GM15510 (cell line): ENCODE results near the gene MARCO.

Experiments used
- POLR2A ChIP-seq: IDR thresholded peaks from 3 replicates; pipeline ENCODE4 v1.6.1; 2011; ENCODE audit warnings: borderline replicate concordance; ENCODE audit not compliant: insufficient read length; ENCODE audit errors: extremely low read depth

Gene MARCO

DNA sequence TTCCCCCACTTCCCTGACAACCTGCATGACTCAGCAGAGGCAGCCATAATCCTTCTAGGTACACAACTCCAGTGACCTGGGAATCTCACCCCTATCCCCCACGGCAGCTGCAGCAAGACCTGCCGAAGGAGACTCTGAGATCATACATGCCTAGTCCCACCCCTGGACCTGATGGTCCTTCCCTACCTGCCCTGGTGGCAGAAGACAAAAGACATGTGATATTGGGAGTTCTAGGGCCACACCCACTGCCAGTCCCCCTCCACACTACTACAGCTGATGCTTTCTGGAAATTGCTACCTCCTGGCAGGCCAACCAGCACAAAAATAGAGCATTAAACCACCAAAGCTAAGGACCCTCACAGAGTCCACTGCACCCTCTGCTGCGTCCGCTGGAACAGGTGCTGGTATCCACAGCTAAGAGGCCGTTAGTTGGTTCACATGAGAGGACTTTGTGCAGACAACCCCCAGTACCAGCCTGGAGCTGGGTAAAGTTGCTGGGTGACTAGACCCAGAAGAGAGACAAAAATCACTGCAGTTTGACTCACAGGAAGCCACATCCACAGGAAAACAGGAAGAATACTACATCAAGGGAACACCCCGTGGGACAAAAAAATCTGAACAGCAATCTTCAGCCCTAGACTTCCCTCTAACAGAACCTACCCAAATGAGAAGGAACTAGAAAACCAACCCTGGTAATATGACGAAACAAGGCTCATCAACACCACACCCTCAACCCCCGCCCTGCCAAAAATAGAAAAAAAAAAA, 12.5 kb downstream of the MARCO start:
- no peak for TF ChIP-seq POLR2A

DNA sequence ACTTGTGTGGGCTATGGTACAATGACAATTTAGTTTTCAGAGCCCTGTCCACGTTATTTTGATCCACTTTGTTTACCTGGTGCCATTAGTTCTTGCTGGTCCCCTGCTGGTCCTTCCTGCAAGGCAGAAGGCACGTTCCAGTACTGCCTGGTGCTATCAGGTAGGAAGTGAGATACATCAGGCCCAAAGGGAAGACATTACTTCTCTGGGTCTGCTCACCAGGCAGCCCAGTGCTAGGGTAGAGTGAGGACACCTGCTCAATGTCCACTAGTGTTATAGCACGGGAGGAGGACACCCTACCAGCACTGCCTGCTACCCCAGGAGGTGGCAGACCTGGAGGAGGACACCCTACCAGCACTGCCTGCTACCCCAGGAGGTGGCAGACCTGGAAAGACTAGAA, 23.7 kb downstream of the MARCO start:
- TF ChIP-seq POLR2A: no peak

DNA sequence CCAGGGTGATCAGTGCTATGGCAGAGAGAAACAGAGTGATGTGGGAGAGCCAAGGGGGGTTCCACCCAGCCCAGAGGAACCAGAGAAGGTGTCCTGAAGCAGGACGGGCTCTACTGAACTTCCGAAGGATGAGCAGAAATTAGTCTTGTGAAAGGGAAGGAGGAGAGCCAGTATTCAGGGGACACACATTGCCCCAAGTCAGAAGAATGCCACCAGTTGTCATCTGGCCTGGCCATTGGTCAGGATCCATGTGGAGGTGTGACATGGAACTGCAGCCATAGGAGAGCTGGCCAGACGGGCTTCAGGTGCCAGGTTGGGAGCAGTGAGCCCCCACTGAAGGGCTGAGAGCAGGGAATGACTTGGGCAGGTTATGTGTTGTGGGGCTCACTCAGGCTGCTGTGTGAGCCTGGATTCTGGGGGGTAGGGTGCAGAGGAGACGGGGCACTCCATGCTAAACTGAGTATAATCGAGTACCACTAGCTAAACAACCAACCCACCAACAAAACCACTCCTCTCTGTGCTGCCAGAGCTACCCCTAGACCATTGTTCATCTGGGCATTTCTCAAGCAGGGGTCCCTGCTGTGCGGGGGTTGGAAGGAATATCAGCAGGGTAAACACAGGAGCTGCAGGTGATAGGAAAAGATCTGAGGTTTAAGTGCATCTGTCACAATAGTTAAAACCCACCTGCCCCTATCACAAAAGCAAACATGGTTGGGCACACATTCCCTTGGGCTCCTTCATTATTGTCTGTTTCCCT, 25.3 kb downstream of the MARCO start:
- TF ChIP-seq POLR2A: no peak

GRCh38 chr2:118968042-118968441, 26.0 kb downstream of the MARCO start:
- no peak for TF ChIP-seq POLR2A

GRCh38 chr2:118968961-118969733, 27.2 kb downstream of the MARCO start:
- TF ChIP-seq POLR2A: no peak

DNA sequence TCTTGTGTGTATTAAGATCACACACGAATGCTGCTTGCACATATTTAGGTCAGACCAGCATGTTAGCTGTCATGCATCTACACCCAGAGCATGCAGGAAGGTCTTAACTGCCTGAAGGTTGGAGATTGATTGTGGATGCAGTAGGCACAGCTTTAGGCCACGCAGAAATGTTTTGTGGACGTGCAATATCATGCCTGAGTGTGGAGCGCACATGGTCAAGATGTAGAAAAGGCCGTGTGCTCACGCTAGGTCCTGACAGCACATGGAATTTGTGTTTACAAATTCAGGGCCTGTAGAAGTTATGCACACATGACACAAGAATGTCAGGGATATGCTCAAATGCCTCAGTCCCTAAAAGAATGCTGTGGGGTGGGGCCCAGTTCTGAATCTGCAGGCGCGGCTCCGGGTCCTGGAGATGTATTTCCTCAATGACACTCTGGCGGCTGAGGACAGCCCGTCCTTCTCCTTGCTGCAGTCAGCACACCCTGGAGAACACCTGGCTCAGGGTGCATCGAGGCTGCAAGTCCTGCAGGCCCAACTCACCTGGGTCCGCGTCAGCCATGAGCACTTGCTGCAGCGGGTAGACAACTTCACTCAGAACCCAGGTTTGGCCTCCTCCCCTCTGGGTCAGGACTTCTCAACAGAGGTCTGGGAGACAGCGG, 27.9 kb downstream of the MARCO start:
- TF ChIP-seq POLR2A: no peak

GRCh38 chr2:118970396-118971135, 28.6 kb downstream of the MARCO start:
- no peak for TF ChIP-seq POLR2A

DNA sequence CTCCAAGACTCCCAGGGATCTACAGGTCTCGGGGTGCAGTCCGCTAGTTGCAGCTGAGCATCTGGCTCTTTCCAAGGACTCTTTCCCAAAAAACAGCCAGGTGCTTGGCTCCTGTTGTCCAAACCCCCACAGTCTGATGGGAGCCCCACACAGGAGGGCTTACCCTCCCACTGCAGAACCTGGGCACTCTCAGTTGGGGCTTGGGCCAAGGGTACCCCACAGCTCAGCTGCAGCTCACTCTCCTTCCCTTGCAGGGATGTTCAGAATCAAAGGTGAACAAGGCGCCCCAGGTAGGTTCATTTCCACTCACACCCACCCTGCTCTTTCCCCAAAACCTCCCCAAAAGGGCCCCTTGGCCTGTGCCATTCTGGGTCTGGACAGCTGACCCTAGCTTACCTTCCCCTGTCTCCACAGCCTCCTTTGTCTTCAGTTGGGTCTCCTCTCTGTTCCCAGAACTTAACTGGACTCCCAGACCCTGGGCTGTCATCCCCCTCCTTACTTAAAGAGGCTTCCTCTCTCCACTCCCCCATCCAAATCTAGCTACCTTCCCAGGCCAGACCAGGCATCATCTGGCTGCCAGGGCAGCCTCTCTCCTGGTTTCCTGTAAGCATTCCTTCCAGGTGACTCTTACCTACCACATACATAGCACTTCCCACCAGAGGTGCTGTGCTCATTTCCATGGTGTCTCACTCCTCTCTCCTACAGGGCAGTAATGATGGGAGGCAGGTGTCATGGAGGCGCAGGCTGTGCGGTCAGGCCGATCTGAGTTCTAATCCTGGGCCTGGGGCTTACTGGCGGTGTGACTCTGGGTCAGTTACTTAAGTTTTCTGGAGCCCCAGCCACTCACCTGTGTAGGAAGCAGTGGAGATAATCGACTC, 29.5 kb downstream of the MARCO start:
- TF ChIP-seq POLR2A: no peak

GRCh38 chr2:118973542-118973951, 31.6 kb downstream of the MARCO start:
- TF ChIP-seq POLR2A: no peak

DNA sequence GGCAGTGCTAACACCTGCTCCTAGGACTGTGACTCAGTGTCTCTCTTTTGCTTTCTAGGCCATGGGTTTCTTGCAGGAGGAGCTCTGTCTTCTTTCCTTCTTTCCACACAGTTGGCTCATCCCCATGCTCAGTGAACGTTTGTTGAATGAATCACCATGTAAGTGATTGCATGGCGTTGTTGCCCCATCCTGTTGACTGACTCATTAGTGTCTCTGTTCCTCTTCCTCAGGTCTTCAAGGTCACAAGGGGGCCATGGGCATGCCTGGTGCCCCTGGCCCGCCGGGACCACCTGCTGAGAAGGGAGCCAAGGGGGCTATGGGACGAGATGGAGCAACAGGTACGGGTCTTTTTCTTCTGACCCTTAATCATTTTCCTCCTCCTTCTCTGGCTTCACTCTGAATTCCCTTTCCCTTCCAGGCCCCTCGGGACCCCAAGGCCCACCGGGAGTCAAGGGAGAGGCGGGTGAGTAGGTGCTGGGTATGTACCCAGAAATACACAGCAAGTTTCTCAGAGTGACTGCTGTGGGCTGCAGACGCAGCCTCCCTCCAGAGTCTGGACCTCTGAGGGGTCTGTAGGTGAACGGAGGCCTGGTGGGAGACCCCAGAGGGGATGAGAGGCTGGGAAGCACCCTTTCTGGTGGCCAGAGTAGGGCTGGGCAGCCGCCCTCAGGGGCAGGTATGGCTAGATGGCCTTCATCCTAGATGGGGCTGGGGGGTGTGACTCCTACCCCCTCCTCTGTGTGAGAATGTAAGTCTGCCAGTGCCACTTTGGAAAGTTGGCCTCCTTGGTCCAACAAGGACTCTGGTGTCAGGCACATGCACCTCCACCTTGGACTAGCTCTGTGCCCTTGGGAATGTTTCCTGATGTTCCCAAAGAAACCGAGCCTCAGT, 32.4 kb downstream of the MARCO start:
- TF ChIP-seq POLR2A: no peak

DNA sequence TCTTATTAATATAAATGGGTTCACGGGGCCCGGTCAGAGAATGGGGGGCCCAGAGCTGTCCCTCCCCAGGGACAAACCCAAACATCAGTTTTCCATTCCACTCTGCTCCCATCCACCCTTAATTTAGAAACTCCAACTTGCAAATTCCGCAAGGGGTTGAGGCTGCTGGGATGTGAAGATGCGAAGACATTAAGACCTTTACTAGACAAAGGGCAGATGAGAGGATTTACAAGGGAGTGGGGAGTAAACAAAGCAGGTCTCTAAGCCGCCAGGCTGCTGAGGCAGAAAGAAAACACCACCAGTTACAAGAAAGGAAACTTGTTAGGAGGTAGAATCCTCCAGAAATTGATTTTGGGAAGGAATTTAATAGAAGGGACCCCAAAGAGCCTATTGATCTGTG, 33.1 kb downstream of the MARCO start:
- TF ChIP-seq POLR2A: no peak

GRCh38 chr2:118978064-118978463, 36.1 kb downstream of the MARCO start:
- no peak for TF ChIP-seq POLR2A

DNA sequence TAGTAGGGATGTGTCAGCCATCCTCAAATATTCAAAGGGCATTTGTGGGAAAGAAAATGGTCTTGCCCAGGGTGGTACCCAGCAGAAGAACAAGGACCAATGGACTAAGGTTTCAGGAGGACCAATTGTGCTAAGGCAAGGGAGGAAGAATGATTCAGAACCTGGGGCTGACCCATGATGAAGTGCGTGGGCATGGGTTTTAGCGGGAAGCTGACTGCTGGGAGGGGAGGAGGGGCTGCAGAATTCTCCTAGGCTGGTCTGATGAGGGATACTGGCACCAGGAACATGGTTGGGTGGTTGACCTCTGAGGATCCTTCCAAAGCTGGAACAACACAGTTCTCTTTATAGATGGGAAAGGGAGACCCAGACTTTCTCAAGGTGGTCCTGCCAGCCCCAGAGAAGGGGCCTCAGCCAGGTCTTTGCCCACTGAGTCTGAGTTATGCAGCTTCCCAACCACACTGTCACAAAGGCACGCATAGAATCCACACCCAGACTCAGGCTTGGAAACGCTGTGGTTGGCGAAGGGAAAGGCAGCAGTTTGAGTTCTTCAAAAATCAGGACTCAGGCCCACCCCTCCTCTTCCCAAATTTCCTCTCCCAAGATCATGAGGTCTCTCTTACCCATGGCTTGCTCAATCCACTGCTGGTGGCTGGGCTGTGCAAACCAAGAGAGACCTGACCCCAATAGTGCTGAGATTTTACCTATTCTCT, 37.3 kb downstream of the MARCO start:
- TF ChIP-seq POLR2A: no peak
